ENCODE results near the gene ZNF337.
"Not testable (repeated sequence)": the region's sequence is repeated elsewhere in the genome, so short reads cannot be mapped to it uniquely, and the experiment has no call there.

ZNF337 gene

DNA sequence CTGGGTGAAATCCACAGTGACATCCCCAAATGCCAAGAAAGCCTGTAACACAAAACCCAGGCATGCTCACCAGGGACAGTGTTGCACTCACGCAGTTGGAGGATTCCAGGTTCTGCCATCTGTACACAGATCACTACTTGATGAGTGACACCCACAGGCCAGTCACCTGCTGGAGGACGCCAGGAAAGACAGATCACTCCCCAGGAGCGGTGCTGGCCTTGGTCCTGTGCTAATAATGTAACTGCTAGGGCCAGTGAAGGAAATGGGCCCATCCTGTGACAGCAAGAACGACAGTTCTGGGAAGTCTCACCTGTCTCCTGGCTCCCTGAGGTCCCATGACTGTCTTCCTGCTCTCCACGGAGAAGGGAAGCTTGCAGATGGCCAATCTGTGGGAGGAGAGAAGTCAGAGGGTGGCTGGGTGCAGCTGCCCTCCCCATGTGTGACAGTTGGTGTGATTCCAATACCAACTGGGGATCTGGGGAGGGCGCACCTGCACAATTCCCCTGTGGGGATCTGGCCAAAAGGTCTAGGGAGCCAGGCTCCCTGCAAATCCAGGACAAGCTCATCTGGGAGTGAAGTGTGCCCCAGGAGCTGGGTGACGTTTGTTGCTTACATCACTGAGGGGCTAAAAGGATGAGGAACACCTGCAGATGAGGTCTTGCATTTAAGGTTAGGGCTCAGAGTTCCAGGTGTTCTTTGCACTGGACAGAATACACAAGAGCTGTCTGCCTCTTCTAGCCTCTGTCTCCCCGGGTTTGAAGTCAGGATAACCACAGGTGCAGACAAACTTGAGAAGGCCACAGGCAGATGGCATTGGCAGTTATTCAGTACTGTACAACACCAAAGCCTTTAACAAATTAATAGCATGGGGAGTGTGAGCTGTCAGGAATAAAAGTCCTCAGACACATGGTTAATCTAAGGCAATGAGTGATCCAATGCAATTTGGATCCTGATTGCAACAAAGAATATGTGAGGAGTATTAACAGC is 10.3 kb downstream of the ZNF337 start:
- no peak overlapping the region for H3K4me3 ChIP-seq (ENCODE audit: low read length)
- H3K36me3 ChIP-seq (ENCODE audit: control insufficient read depth, insufficient read depth, low read length) = no peaks in the 10 kb centered on the region
- no peaks in the 10 kb centered on the region for H3K4me1 ChIP-seq (ENCODE audit: control insufficient read depth, insufficient read depth, low read length)
- H3K27me3 ChIP-seq (ENCODE audit: control insufficient read depth, insufficient read depth, low read length) = no peaks in the 10 kb centered on the region
- H3K9ac ChIP-seq (ENCODE audit: low read length) = no peak overlapping the region
- no peaks in the 10 kb centered on the region for H3K9me3 ChIP-seq (ENCODE audit: control insufficient read depth, low read length)

DNA sequence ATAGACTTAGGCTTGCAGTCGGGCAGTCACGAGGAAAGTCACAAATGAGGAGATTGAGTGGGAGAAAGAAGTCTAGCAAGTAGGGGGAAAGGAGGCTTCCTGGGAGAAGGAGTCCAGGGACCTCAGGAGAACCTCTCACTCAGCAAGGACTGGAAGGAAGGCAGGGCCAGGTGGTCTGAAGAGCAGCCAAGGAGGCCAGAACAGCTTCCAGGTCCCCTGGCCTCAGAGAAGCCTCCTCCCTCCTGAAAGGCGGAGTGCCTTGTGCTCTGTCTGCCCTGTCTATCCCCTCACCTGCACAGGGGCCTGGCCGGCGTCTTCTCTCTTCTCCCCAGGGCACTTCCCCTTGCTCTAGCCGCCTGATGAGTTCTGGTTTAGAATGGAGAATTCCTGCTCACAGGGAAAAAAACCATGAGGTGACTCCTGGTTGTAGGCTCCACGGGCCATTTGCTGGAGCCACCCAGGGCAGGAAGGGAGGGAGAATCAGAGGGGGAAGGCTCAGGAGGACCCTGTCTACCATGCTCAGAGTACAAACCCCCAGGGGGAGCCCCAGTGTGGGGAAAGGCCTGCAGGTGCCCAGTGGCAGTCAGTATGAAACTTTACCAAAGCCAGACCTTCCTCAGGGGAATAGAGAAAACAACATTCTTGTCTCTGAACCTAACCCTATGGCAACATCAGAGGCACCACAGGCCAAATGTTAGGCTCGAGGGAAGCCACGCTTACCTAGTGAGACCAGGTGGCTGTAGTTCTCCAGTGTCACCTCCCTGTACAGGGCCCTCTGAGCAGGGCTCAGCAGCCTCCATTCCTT is 11.2 kb downstream of the ZNF337 start:
- Histone ChIP-seq H3K4me3 (ENCODE audit: low read length) (no peak overlapping the region), H3K9me3 (ENCODE audit: control insufficient read depth, low read length) (no peaks in the 10 kb centered on the region), H3K36me3 (ENCODE audit: control insufficient read depth, insufficient read depth, low read length) (no peaks in the 10 kb centered on the region), H3K9ac (ENCODE audit: low read length) (no peak overlapping the region), H3K27me3 (ENCODE audit: control insufficient read depth, insufficient read depth, low read length) (no peaks in the 10 kb centered on the region), H3K4me1 (ENCODE audit: control insufficient read depth, insufficient read depth, low read length) (no peaks in the 10 kb centered on the region)

GRCh38 chr20:25683826-25684225 is 12.8 kb downstream of the ZNF337 start:
- H3K27me3 ChIP-seq (ENCODE audit: control insufficient read depth, insufficient read depth, low read length); H3K9ac ChIP-seq (ENCODE audit: low read length); H3K36me3 ChIP-seq (ENCODE audit: control insufficient read depth, insufficient read depth, low read length); H3K9me3 ChIP-seq (ENCODE audit: control insufficient read depth, low read length); H3K4me3 ChIP-seq (ENCODE audit: low read length); H3K4me1 ChIP-seq (ENCODE audit: control insufficient read depth, insufficient read depth, low read length): not testable (repeated sequence)

- no peaks in the 10 kb centered on the region for H3K27me3 ChIP-seq (ENCODE audit: control insufficient read depth, insufficient read depth, low read length)
- H3K9ac ChIP-seq (ENCODE audit: low read length) = no peak overlapping the region
- H3K4me3 ChIP-seq (ENCODE audit: low read length) = no peak overlapping the region
- no peaks in the 10 kb centered on the region for H3K9me3 ChIP-seq (ENCODE audit: control insufficient read depth, low read length)
- no peaks in the 10 kb centered on the region for H3K36me3 ChIP-seq (ENCODE audit: control insufficient read depth, insufficient read depth, low read length)
- H3K4me1 ChIP-seq (ENCODE audit: control insufficient read depth, insufficient read depth, low read length) = no peaks in the 10 kb centered on the region
Observed at GRCh38 chr20:25683050-25683449, 13.6 kb downstream of the ZNF337 start.

- Histone ChIP-seq H3K9me3 (ENCODE audit: control insufficient read depth, low read length) (no peaks in the 10 kb centered on the region), H3K36me3 (ENCODE audit: control insufficient read depth, insufficient read depth, low read length) (peaks cover 15% of the 10 kb centered on the region), H3K9ac (ENCODE audit: low read length) (no peak overlapping the region), H3K4me1 (ENCODE audit: control insufficient read depth, insufficient read depth, low read length) (no peaks in the 10 kb centered on the region), H3K4me3 (ENCODE audit: low read length) (no peak overlapping the region), H3K27me3 (ENCODE audit: control insufficient read depth, insufficient read depth, low read length) (no peaks in the 10 kb centered on the region)
Observed at GRCh38 chr20:25676164-25676809, 20.4 kb downstream of the ZNF337 start.

DNA sequence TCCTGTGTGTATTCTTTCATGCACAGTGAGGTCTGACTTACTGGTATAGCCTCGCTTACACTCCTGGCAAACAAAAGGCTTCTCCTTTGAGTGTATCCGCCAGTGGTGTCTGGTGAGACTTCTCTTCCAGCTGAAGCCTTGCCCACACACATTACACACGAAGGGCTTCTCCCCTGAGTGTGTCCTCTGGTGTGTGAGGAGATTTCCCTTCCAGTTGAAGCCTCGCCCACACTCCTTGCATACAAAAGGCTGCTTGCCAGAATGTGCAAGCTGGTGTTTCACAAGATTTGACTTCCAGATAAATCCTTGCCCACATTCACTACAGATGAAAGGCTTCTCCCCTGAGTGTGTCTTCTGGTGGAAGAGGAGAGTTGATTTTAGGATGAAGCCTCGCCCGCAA is 21.5 kb downstream of the ZNF337 start:
- Histone ChIP-seq H3K9me3 (ENCODE audit: control insufficient read depth, low read length) (no peaks in the 10 kb centered on the region), H3K27me3 (ENCODE audit: control insufficient read depth, insufficient read depth, low read length) (no peaks in the 10 kb centered on the region), H3K4me3 (ENCODE audit: low read length) (no peak overlapping the region), H3K36me3 (ENCODE audit: control insufficient read depth, insufficient read depth, low read length) (peaks cover 15% of the 10 kb centered on the region), H3K4me1 (ENCODE audit: control insufficient read depth, insufficient read depth, low read length) (no peaks in the 10 kb centered on the region), H3K9ac (ENCODE audit: low read length) (no peak overlapping the region)

- Histone ChIP-seq H3K36me3 (ENCODE audit: control insufficient read depth, insufficient read depth, low read length) (peaks cover 15% of the 10 kb centered on the region), H3K9ac (ENCODE audit: low read length) (no peak overlapping the region)
Observed at GRCh38 chr20:25672659-25673235, 23.9 kb downstream of the ZNF337 start.

GRCh38 chr20:25669826-25670422 is 26.7 kb downstream of the ZNF337 start:
- H3K9ac ChIP-seq (ENCODE audit: low read length) = no peak overlapping the region
- no peaks in the 10 kb centered on the region for H3K27me3 ChIP-seq (ENCODE audit: control insufficient read depth, insufficient read depth, low read length)
- H3K4me3 ChIP-seq (ENCODE audit: low read length) = no peak overlapping the region
- no peaks in the 10 kb centered on the region for H3K36me3 ChIP-seq (ENCODE audit: control insufficient read depth, insufficient read depth, low read length)
- no peaks in the 10 kb centered on the region for H3K9me3 ChIP-seq (ENCODE audit: control insufficient read depth, low read length)
- no peaks in the 10 kb centered on the region for H3K4me1 ChIP-seq (ENCODE audit: control insufficient read depth, insufficient read depth, low read length)

More at GRCh38 chr20:25672659-25673235, 23.9 kb downstream of the ZNF337 start:
- Histone ChIP-seq H3K4me1 (ENCODE audit: control insufficient read depth, insufficient read depth, low read length) (no peaks in the 10 kb centered on the region), H3K4me3 (ENCODE audit: low read length) (no peak overlapping the region), H3K9me3 (ENCODE audit: control insufficient read depth, low read length) (no peaks in the 10 kb centered on the region), H3K27me3 (ENCODE audit: control insufficient read depth, insufficient read depth, low read length) (no peaks in the 10 kb centered on the region)

- Histone ChIP-seq H3K4me1 (ENCODE audit: control insufficient read depth, insufficient read depth, low read length) (no peaks in the 10 kb centered on the region), H3K4me3 (ENCODE audit: low read length) (no peak overlapping the region), H3K9me3 (ENCODE audit: control insufficient read depth, low read length) (no peaks in the 10 kb centered on the region), H3K9ac (ENCODE audit: low read length) (no peak overlapping the region), H3K27me3 (ENCODE audit: control insufficient read depth, insufficient read depth, low read length) (no peaks in the 10 kb centered on the region), H3K36me3 (ENCODE audit: control insufficient read depth, insufficient read depth, low read length) (no peaks in the 10 kb centered on the region)
Observed at GRCh38 chr20:25668446-25668845, 28.2 kb downstream of the ZNF337 start.

- no peaks in the 10 kb centered on the region for H3K36me3 ChIP-seq (ENCODE audit: control insufficient read depth, insufficient read depth, low read length)
- no peaks in the 10 kb centered on the region for H3K9me3 ChIP-seq (ENCODE audit: control insufficient read depth, low read length)
- no peaks in the 10 kb centered on the region for H3K4me1 ChIP-seq (ENCODE audit: control insufficient read depth, insufficient read depth, low read length)
- H3K9ac ChIP-seq (ENCODE audit: low read length) = no peak overlapping the region
- no peak overlapping the region for H3K4me3 ChIP-seq (ENCODE audit: low read length)
- H3K27me3 ChIP-seq (ENCODE audit: control insufficient read depth, insufficient read depth, low read length) = no peaks in the 10 kb centered on the region
Observed at GRCh38 chr20:25659999-25660398, 36.7 kb downstream of the ZNF337 start.

GRCh38 chr20:25654487-25654886 is 42.2 kb downstream of the ZNF337 start:
- no peak overlapping the region for H3K4me3 ChIP-seq (ENCODE audit: low read length)
- no peaks in the 10 kb centered on the region for H3K27me3 ChIP-seq (ENCODE audit: control insufficient read depth, insufficient read depth, low read length)
- no peaks in the 10 kb centered on the region for H3K36me3 ChIP-seq (ENCODE audit: control insufficient read depth, insufficient read depth, low read length)
- H3K9ac ChIP-seq (ENCODE audit: low read length) = no peak overlapping the region
- no peaks in the 10 kb centered on the region for H3K9me3 ChIP-seq (ENCODE audit: control insufficient read depth, low read length)
- no peaks in the 10 kb centered on the region for H3K4me1 ChIP-seq (ENCODE audit: control insufficient read depth, insufficient read depth, low read length)

All from mucosa of stomach (tissue), 1 donor.